ENCODE measurements around the gene ANOS1.

Gene ANOS1

DNA sequence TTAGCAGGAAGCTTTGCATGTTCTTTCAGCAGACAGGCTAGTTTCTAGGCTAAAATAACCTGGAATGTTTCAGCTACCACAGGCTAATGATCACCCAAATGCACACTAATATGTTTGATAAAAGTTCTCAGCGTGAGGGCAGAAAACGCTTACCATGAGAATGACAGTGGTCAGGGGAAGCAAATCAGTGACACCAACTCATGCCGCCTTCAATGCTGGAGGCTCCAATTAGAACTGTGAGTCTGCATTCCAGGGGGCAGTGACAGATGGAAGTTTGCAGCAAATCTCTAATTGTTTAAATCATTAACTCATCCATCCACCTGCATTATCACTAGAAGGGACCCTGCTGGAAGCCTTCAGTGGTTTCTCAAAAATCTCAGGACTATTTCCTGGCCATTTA lies 43.2 kb downstream of the ANOS1 start:
- TF ChIP-seq CTCF (IDR thresholded peaks at IDR 0.05; ENCODE audit: insufficient read depth, low read depth, low read length, missing control alignments), result no peak
- no peak overlapping the region for H3K4me3 ChIP-seq (ENCODE audit: low read length)
- no peak for DNase-seq (ENCODE audit: low read depth)

DNA sequence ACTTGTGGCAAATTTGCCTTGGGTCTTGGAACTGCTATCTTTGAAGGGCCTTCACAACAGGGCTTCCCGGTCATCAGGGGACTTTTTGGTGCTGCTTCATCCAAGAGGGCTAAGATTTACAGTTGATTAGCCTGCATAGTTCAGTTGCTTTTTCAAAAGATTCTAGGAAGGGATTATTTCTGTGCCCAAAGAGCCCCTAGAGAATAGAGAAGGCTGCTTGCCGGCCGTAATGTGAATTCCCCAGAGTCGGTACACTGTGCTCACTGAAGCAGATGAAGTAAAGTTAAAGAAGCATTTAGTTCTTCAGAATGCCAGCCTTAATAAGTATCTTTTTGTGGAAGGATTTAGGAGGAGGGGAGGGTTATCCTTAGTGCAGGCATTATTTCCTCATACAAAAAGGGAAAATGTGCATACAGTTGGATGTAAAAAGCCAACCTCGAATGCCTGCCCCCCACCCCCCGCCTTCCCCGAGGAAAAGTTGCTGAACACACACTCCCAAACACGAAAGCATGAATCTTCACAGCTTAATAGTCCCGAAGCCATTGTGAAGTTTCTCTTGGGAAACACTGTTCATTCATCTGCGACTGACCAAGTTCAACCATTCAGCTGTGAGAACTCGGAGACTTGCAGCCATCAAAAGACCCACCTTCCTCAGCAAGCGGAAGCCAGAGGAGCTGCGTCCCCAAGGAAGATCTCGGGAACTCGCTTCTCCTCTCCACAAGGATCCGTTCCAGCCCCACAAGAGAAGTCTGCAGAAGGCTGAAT lies 47.6 kb downstream of the ANOS1 start:
- TF ChIP-seq CTCF (IDR thresholded peaks at IDR 0.05; ENCODE audit: insufficient read depth, low read depth, low read length, missing control alignments), result no peak
- H3K4me3 ChIP-seq (ENCODE audit: low read length), result no peak overlapping the region
- DNase-seq (ENCODE audit: low read depth), result no peak

GRCh38 chrX:8683687-8684086 lies 48.2 kb downstream of the ANOS1 start:
- no peak for DNase-seq (ENCODE audit: low read depth)
- no peak for TF ChIP-seq CTCF (IDR thresholded peaks at IDR 0.05; ENCODE audit: insufficient read depth, low read depth, low read length, missing control alignments)

DNA sequence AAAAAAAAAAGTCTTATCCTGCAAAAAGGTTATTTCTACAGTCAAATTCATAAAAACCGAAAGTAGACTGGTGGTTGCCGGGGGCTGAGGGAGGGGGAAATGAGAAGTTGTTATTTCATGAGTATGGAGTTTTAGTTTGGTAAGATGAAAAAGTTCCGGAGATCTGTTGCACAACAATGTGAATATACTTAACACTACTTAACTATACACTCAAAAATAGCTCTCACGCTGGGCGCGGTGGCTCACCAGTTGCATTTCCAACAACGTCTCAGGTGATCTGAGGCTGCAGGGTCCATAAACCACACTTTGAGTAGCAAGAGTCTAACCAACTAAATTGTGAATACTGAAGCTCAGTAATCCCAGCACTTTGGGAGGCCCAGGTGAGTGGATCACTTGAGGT lies 52.4 kb downstream of the ANOS1 start:
- H3K4me3 ChIP-seq (ENCODE audit: low read length), result no peak overlapping the region
- DNase-seq (ENCODE audit: low read depth), result no peak
- TF ChIP-seq CTCF (IDR thresholded peaks at IDR 0.05; ENCODE audit: insufficient read depth, low read depth, low read length, missing control alignments), result no peak

More at GRCh38 chrX:8683687-8684086, 48.2 kb downstream of the ANOS1 start:
- H3K4me3 ChIP-seq (ENCODE audit: low read length), result no peak overlapping the region

- H3K4me3 ChIP-seq (ENCODE audit: low read length), result no peak overlapping the region
- DNase-seq (ENCODE audit: low read depth), result no peak
- no peak for TF ChIP-seq CTCF (IDR thresholded peaks at IDR 0.05; ENCODE audit: insufficient read depth, low read depth, low read length, missing control alignments)
Measured at GRCh38 chrX:8675006-8675630, 56.8 kb downstream of the ANOS1 start.

DNA sequence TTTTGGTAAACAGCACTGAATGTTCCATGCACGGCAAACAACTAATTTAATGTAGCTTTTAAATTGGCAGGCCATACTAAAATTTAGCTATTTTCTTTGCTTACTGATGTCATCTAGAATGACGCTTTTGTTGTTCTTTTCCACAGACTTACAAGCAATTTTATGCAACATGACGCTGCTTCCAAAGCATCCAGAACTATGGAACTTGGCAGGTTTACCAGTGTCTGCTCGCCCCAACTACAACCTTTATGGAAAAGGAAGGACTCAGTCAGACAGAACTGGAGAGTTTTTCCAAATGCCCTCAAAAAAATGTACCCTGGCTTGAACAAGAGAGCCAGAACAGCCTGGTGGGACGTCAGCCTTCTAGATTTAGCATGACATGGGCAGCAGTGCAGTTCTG lies 58.7 kb downstream of the ANOS1 start:
- TF ChIP-seq CTCF (IDR thresholded peaks at IDR 0.05; ENCODE audit: insufficient read depth, low read depth, low read length, missing control alignments), result no peak
- H3K4me3 ChIP-seq (ENCODE audit: low read length), result no peak overlapping the region
- DNase-seq (ENCODE audit: low read depth), result no peak
